Psoas muscle (tissue), 8 donors: Measurements from ENCODE around the gene NFATC2. TPM values are rescaled to one million over a fixed set of nuclear protein-coding genes. Genes with fewer than 3 reads are reported as not detected.
"Not testable (repeated sequence)": the region's sequence is repeated elsewhere in the genome, so short reads cannot be mapped to it uniquely, and the experiment has no call there.

ENCODE experiments used
- ATAC-seq, 4 donors: fragments of 200-7000 bp; cut with Tn5 transposase; one replicate each; pipeline ENCODE4 v1.9.1; 2020; ENCODE audit warnings: moderate library complexity in 3 of 4, mild to moderate bottlenecking in 2 of 4
- DNase-seq, 2 donors: peaks; one replicate each; pipeline ENCODE4 v3.0.0-alpha.2; 2020
- H3K27ac ChIP-seq: fragments of 200-600 bp; one replicate; pipeline ENCODE4 v1.8.0; 2022
- H3K27me3 ChIP-seq, 3 donors: fragments of 200-600 bp in 1 of 3; one replicate each; pipeline versions ENCODE4 v1.6.1 to v1.8.0; 2013 to 2022; ENCODE audit warnings: low read length in 2 of 3, mild to moderate bottlenecking in 2 of 3, moderate library complexity in 1 of 3; ENCODE audit not compliant: insufficient read depth in 3 of 3
- H3K36me3 ChIP-seq, 2 donors: fragments of 200-600 bp in 1 of 2; one replicate each; pipeline versions ENCODE4 v1.6.1 to v1.8.0; 2013 to 2022; ENCODE audit warnings: low read depth in 1 of 2, mild to moderate bottlenecking in 1 of 2, moderate library complexity in 1 of 2; ENCODE audit not compliant: insufficient read depth in 1 of 2
- H3K4me1 ChIP-seq: fragments of 200-600 bp; one replicate; pipeline ENCODE4 v1.8.0; 2022
- H3K4me3 ChIP-seq: fragments of 200-600 bp; one replicate; pipeline ENCODE4 v1.8.0; 2022; ENCODE audit warnings: mild to moderate bottlenecking
- H3K9me3 ChIP-seq: fragments of 200-600 bp; one replicate; pipeline ENCODE4 v1.8.0; 2022
- CTCF ChIP-seq: fragments of 200-600 bp; IDR thresholded peaks from one replicate; pipeline ENCODE4 v1.8.0; 2022; ENCODE audit warnings: antibody characterized with exemption
- WGBS, 3 donors: extraction: QIAGEN DNeasy Blood & Tissue Kit; methylation state at CpG; one replicate each; pipeline versions ENCODE4 v1.1.6 to v1.1.7; 2013; 5-methylcytosine and 5-hydroxymethylcytosine counted together
- intact Hi-C, 2 donors: fragments of 100-400 bp; cut with DNase I; formaldehyde crosslinking; loops; one replicate each; pipeline versions ENCODE4 v1.11.0 to v1.14.2; 2022
- polyA plus RNA-seq, 3 donors: library from polyadenylated mRNA; stranded (reverse); fragments of 200-250 nt; gene quantifications; one replicate each; pipeline ENCODE4 v1.2.3, GENCODE V29; 2013
- total RNA-seq, 4 donors: library from RNA; stranded (reverse); fragmentation: NEBNext Ultra II Directional in 2 of 4; extraction: Animal tissue kit (Norgen Biotek cat#: 25700) in 2 of 4; gene quantifications; one replicate each; pipeline versions ENCODE4 v1.2.1 to v1.2.4, GENCODE V29; 2021 to 2023
- donor health status: healthy with polysubstance abuse.
- donor health status: DM: no; HTN: no; CAD: no; lungs with moderate emphysema.
- donor health status: Bipolar disorder and iron deficiency.
- donor health status: healthy.
- donor health status: DM: yes; HTN: yes; CAD: no.
- donor health status: DM: no; HTN: no; CAD: no.
- donor health status: DM: no; HTN: no; CAD: no.
- donor health status: DM: yes; HTN: yes; CAD: no.

Gene NFATC2
- total and polyA plus RNA-seq, 7 donors = 0.18 to 3.1 (median 0.64) TPM

GRCh38 chr20:51543422-51543788, 886 bp upstream of the NFATC2 start:
- peak overlapping the region; percentile 75 for H3K4me3 ChIP-seq
- 23 to 63% (median 59%) methylated on average over 7 of the region's 7 CpGs for WGBS, 3 donors
- intact Hi-C loops = loop anchor here in 1 of 2 donors (5.0 kb wide), 1 partner anchor 49 kb away; no protein-coding TSS in a partner anchor
- peaks cover 19% of the 10 kb centered on the region for H3K4me1 ChIP-seq
- DNase-seq (no peak), ATAC-seq (peak in 1 of 4 donors; percentile 23)
- no peaks in the 10 kb centered on the region for H3K27me3 ChIP-seq
- H3K36me3 ChIP-seq = no peaks in the 10 kb centered on the region
- TF ChIP-seq CTCF = no peak
- H3K9me3 ChIP-seq = no peaks in the 10 kb centered on the region
- peak overlapping the region; percentile 89 for H3K27ac ChIP-seq

GRCh38 chr20:51542033-51542570, 417 bp downstream of the NFATC2 start:
- WGBS, 3 donors = 22 to 29% (median 26%) methylated on average over 21 to 29 of the region's 29 CpGs
- ATAC-seq (peak in 3 of 4 donors; percentile 38 to 53 (median 51)), DNase-seq (peak in 1 of 2 donors; percentile 55)
- no peak for TF ChIP-seq CTCF
- H3K4me3 ChIP-seq = peak overlapping the region; percentile 75
- intact Hi-C loops = loop anchor here in 1 of 2 donors (5.0 kb wide), 1 partner anchor 50 kb away; no protein-coding TSS in a partner anchor
- H3K4me1 ChIP-seq = peaks cover 19% of the 10 kb centered on the region
- H3K27me3 ChIP-seq = no peaks in the 10 kb centered on the region
- no peaks in the 10 kb centered on the region for H3K9me3 ChIP-seq
- H3K36me3 ChIP-seq = no peaks in the 10 kb centered on the region
- H3K27ac ChIP-seq = peak overlapping the region; percentile 89

GRCh38 chr20:51541189-51542032, 1.1 kb downstream of the NFATC2 start:
- WGBS, 3 donors = 33 to 54% (median 54%) methylated on average over 13 of the region's 13 CpGs
- peak; percentile 25 to 64 (median 57) for ATAC-seq

GRCh38 chr20:51540580-51540979, 1.9 kb downstream of the NFATC2 start:
- intact Hi-C loops = loop anchor here in 1 of 2 donors (5.0 kb wide), 1 partner anchor 52 kb away; no protein-coding TSS in a partner anchor
- ATAC-seq (no peak), DNase-seq (no peak)
- Histone ChIP-seq H3K4me3 (peak overlapping the region; percentile 75), H3K36me3 (no peaks in the 10 kb centered on the region), H3K4me1 (peaks cover 29% of the 10 kb centered on the region), H3K9me3 (no peaks in the 10 kb centered on the region), H3K27me3 (no peaks in the 10 kb centered on the region), H3K27ac (peak overlapping the region; percentile 89)
- 51 to 57% (median 52%) methylated on average over 6 of the region's 6 CpGs for WGBS, 3 donors
- no peak for TF ChIP-seq CTCF

More at GRCh38 chr20:51541189-51542032, 1.1 kb downstream of the NFATC2 start:
- Histone ChIP-seq H3K4me1 (peaks cover 21% of the 10 kb centered on the region), H3K36me3 (no peaks in the 10 kb centered on the region), H3K27me3 (no peaks in the 10 kb centered on the region), H3K9me3 (no peaks in the 10 kb centered on the region), H3K4me3 (peak overlapping the region; percentile 75), H3K27ac (peak overlapping the region; percentile 89)
- intact Hi-C loops = loop anchor here in 1 of 2 donors (5.0 kb wide), 1 partner anchor 51 kb away; no protein-coding TSS in a partner anchor
- TF ChIP-seq CTCF = no peak
- DNase-seq = peak; percentile 58 to 80

GRCh38 chr20:51540074-51540473, 2.4 kb downstream of the NFATC2 start:
- Histone ChIP-seq H3K27ac (peak overlapping the region; percentile 89), H3K4me1 (peaks cover 34% of the 10 kb centered on the region)
- not testable (repeated sequence) for H3K4me3 ChIP-seq, H3K9me3 ChIP-seq, DNase-seq, ATAC-seq, H3K27me3 ChIP-seq, H3K36me3 ChIP-seq
- intact Hi-C loops = loop anchor here in 1 of 2 donors (5.0 kb wide), 1 partner anchor 52 kb away; no protein-coding TSS in a partner anchor
- WGBS, 3 donors = 85 to 92% (median 86%) methylated on average over 7 of the region's 7 CpGs
